Measurements from ENCODE around the gene RSAD1. TPM values are rescaled to one million over a fixed set of nuclear protein-coding genes. Genes with fewer than 3 reads are reported as not detected.

RSAD1 gene
- total RNA-seq, 2 experiments from 2014 or later, result 24.5 to 28.4 TPM

DNA sequence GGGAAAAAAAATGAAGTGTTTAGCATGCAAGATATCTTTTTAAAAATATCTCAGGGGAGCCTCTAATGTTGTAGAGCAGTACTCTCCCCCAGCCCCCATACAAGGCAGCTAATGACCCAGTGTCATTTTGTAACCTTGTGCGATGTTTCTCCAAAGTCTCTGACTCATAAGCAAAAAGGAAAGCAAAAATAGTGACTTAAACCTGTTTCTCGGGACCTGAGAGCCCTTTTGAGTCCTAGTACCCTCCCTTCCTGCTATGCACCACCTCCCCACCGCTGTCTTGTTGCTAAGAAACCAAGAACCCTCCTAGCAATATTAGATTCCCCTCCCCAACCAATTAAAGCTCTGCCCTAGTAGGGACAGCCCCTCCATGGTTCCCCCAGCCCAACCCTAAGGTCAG, 32.4 kb downstream of the RSAD1 start:
- peaks cover 9% of the 10 kb centered on the region for H3K36me3 Mint-ChIP-seq (ENCODE audit: low read depth)
- ChIA-PET CTCF (interaction anchor here (1.0 to 4.7 kb wide), 7 partner anchors 9 to 115 kb away, joined by 3 to 24 read pairs (median 5); partner anchors contain the start of genes LRRC59 and RSAD1), POLR2A (interaction anchor here (0.8 to 1.6 kb wide), 7 partner anchors 20 to 358 kb away, joined by 3 to 10 read pairs (median 3); partner anchors contain the start of gene RSAD1)
- no peaks in the 10 kb centered on the region for H3K9me3 Mint-ChIP-seq
- H3K4me3 Mint-ChIP-seq, result peak overlapping the region; percentile 44
- peak; percentile 74 for DNase-seq
- peak overlapping the region; percentile 81 for H3K27ac Mint-ChIP-seq
- H3K4me1 Mint-ChIP-seq, result peaks cover 43% of the 10 kb centered on the region
- no peaks in the 10 kb centered on the region for H3K27me3 Mint-ChIP-seq

DNA sequence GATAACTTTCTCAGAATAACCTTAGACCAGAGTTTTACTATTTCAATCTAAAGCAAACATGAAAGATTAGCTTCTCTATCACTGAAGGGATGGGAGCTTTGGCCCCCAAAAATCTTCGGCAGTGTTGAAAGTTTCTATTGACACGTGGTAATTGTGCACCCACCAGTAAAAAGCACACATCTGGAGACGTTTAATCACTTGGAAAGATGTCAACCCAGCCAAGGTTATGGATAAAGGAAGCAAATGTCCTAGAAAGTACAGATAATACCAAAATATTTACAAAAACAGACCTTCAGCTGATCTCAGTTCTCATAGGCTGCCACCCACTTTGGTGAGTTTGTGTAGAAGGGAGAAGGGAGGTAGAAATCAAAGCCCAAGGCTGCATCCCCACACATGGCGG, 34.8 kb downstream of the RSAD1 start:
- H3K27ac Mint-ChIP-seq, result no peak overlapping the region
- ChIA-PET CTCF (interaction anchor here (0.9 to 4.7 kb wide), 2 partner anchors 12 to 31 kb away, joined by 3 to 24 read pairs; no protein-coding TSS in a partner anchor), POLR2A (no interaction called here)
- peaks cover 8% of the 10 kb centered on the region for H3K36me3 Mint-ChIP-seq (ENCODE audit: low read depth)
- no peaks in the 10 kb centered on the region for H3K9me3 Mint-ChIP-seq
- no peak overlapping the region for H3K4me3 Mint-ChIP-seq
- H3K27me3 Mint-ChIP-seq, result no peaks in the 10 kb centered on the region
- peaks cover 48% of the 10 kb centered on the region for H3K4me1 Mint-ChIP-seq
- no peak for DNase-seq

DNA sequence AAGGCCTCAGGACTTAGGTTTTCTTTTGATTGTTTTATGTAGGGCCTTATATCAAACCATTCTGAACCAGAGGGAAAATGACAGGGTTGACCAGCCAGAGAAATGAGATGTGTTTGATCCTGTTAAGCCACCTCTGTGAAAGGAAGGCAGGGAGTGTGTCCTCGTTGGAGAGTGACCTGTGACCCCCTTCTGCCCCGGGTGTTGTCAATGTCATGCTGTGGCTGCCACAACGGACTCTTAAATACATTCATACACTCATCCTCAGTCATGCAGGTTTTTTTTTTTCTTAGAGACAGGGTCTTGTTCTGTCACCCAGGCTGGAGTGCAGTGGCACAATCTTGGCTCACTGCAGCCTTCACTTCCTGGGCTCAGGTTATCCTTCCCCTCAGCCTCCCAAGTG, 35.7 kb downstream of the RSAD1 start:
- Mint-ChIP-seq H3K4me1 (peaks cover 39% of the 10 kb centered on the region), H3K4me3 (no peak overlapping the region), H3K9me3 (no peaks in the 10 kb centered on the region), H3K36me3 (ENCODE audit: low read depth) (peaks cover 4% of the 10 kb centered on the region), H3K27me3 (no peaks in the 10 kb centered on the region), H3K27ac (no peak overlapping the region)
- ChIA-PET POLR2A (interaction anchor here (0.6 kb wide), 1 partner anchor 507 kb away, joined by 3 read pairs; no protein-coding TSS in a partner anchor), CTCF (no interaction called here)
- no peak for DNase-seq

DNA sequence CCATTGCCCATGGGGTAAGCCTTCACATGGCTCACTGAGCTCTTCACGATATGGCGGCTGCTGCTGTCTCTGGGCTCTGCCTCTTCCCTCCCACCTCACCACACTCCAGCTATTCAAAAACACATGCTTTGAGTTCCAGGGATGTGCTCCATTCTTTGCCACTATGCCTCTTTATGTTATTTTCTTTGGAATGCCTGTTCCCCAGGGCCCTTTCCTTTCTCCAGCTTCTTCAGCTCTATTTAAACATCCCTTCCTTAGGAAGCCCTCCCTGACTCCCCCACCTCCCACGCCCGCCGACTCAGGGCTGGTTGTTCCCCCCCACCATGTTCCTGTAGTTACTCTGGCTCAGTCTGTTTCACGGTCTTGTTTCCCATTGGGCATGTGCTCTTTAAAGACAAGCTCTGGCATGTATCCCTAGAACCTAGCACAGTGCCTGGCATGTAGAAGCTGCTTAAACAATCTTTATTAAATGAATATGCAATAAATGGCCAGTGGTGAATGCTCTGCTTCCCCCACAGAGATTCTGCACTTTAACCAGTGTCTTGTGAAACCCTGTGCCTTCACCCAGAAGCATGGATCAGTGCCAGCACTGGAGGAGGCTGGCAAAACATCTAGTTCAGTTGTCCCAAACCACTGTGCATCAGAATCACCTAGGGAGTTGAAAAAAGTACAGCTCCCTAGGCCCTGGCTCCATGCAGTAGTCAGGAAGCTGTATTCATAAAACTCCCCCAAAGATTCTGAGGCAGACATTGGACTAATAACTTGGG, 36.5 kb downstream of the RSAD1 start:
- Mint-ChIP-seq H3K27ac (no peak overlapping the region), H3K36me3 (ENCODE audit: low read depth) (no peaks in the 10 kb centered on the region), H3K27me3 (no peaks in the 10 kb centered on the region), H3K9me3 (no peaks in the 10 kb centered on the region), H3K4me1 (peaks cover 32% of the 10 kb centered on the region), H3K4me3 (no peak overlapping the region)
- POLR2A ChIA-PET, result interaction anchor here (0.6 to 1.2 kb wide), 2 partner anchors 28 to 506 kb away, joined by 3 read pairs; no protein-coding TSS in a partner anchor
- DNase-seq, result no peak
- CTCF ChIA-PET, result no interaction called here

DNA sequence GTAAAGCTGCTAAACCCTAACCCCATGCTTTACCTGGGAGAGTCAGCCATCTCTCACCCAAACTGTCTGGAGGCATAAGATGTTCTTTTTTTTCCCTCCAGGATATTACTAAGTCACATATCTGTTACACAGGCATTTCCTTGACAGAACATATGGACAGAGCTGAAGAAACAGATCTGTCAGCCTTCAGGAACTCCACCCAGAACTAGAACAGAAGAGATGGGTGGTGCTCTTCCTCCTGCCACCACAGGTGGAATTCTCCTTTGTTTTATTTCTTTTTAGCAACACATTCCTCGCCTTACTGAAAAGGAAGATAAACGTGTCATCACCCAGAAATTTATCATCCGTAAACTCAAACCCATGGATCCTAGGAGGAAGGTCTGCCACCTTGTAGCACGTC, 38.4 kb downstream of the RSAD1 start:
- no peak overlapping the region for H3K4me3 Mint-ChIP-seq
- POLR2A ChIA-PET, result interaction anchor here (1.2 kb wide), 1 partner anchor 24 kb away, joined by 3 read pairs; no protein-coding TSS in a partner anchor
- CTCF ChIA-PET, result interaction anchor here (1.3 kb wide), 1 partner anchor 38 kb away, joined by 4 read pairs; the partner anchor contains the start of gene RSAD1
- peaks cover 16% of the 10 kb centered on the region for H3K4me1 Mint-ChIP-seq
- no peaks in the 10 kb centered on the region for H3K27me3 Mint-ChIP-seq
- no peaks in the 10 kb centered on the region for H3K36me3 Mint-ChIP-seq (ENCODE audit: low read depth)
- no peak for DNase-seq
- no peaks in the 10 kb centered on the region for H3K9me3 Mint-ChIP-seq
- no peak overlapping the region for H3K27ac Mint-ChIP-seq

DNA sequence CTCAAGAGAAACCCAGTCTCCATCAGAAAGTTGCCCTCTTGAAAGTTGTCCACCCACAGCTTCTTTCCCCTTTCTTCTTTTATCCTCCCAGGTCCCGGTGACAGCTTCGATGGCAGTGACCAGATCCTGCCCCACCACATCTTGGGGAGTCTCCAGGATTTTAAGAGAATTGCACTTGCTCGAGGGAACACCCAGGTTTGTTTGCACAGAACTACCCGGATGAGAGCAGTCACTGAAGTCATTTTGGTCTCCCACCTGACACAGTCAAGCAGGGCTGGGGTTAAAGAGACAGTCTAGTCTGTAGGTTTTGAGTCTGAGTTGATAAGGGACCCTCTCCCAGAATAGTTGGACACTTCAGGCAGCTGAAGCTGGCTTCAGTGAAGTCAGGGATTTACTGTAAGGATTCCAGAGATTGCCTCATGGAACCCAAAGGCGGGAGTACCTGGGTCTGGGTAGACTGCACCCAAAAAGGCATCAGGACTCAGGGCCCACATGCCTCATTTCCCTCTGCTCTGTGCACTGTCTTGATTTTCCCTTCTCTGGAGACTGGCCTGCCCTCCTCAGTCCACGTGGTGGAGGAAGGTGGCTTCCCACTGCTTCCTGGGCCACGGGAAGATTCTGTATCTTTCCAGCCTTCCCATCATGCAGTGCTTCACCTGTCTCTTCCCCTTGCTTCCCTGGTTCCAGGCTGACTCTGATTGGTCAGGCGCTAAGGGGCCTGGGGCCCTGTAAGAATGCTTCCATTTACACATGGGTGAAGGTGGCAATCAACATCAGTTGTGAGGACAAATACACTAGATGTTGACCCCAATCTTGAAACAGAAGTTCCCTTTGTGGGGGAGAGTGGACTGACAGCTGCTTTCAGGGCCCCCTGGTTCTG, 39.1 kb downstream of the RSAD1 start:
- no peak overlapping the region for H3K27ac Mint-ChIP-seq
- ChIA-PET CTCF (no interaction called here), POLR2A (interaction anchor here (1.2 kb wide), 1 partner anchor 24 kb away, joined by 3 read pairs; no protein-coding TSS in a partner anchor)
- H3K27me3 Mint-ChIP-seq, result no peaks in the 10 kb centered on the region
- no peak for DNase-seq
- no peak overlapping the region for H3K4me3 Mint-ChIP-seq
- H3K36me3 Mint-ChIP-seq (ENCODE audit: low read depth), result no peaks in the 10 kb centered on the region
- H3K9me3 Mint-ChIP-seq, result no peaks in the 10 kb centered on the region
- peaks cover 12% of the 10 kb centered on the region for H3K4me1 Mint-ChIP-seq

DNA sequence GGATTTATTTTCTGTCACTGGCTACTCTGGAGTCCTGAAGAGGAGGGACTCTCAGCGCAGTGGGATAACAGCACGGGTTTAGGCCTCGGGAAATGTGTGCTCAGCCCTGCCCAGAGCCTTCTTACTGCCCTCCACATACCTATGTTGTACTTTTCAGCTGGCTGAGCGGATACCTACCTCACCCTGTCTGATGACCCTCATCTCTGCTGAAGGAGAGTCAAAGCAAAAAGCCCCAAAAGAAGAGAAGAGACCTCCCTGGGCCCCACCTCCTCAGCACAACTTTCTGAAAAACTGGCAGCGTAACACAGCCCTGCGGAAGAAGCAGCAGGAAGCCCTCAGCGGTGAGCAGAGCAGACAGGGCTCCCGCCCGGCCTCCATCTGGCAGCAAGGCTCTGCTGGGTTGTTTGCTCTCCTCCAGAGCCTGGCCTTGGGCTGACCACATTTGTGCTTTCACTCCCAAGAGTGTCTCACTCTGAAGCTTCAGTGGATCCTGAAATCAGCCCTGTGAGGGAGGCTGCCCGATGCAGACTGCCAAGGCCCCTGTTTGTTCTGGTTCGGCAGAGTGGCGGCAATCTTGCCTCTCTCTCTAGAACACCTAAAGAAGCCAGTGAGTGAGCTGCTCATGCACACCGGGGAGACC, 39.8 kb downstream of the RSAD1 start:
- Mint-ChIP-seq H3K27me3 (no peaks in the 10 kb centered on the region), H3K27ac (no peak overlapping the region), H3K9me3 (no peaks in the 10 kb centered on the region), H3K4me3 (no peak overlapping the region), H3K4me1 (peaks cover 12% of the 10 kb centered on the region), H3K36me3 (ENCODE audit: low read depth) (no peaks in the 10 kb centered on the region)
- DNase-seq, result no peak
- CTCF ChIA-PET, result interaction anchor here (1.0 kb wide), 1 partner anchor 24 kb away, joined by 4 read pairs; no protein-coding TSS in a partner anchor
- POLR2A ChIA-PET, result interaction anchor here (1.5 kb wide), 1 partner anchor 11 kb away, joined by 3 read pairs; no protein-coding TSS in a partner anchor

DNA sequence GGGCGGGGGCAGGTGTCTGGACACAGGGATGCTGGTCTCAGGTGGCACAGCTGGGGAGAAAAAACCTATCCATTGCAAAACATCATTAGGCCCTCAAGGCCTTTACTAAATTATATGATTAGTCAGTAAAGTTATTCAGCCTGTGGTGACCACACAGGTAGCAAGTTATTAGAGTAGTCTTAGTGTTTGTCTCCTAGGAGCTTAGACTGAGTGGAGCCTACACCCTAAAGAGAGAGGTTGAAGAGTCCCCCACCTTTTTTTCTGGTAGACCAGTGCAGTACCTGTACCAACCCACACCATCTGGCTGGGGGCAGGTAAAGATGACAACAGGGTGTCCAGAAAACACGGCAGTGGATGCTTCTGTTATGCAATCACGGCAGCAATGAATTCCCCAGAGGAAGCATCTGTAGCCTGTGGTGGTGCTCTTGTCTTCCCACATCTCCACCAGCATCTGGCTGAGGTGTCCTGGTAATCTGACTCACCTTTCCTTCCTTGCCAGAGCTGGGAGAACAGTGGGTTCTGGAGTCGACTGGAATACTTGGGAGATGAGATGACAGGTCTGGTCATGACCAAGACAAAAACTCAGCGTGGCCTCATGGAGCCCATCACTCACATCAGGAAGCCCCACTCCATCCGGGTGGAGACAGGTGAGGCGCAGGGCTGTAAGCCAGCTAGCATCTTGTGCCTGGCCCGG, 40.6 kb downstream of the RSAD1 start:
- Mint-ChIP-seq H3K27ac (no peak overlapping the region), H3K4me1 (peaks cover 12% of the 10 kb centered on the region), H3K27me3 (no peaks in the 10 kb centered on the region), H3K4me3 (no peak overlapping the region), H3K9me3 (no peaks in the 10 kb centered on the region), H3K36me3 (ENCODE audit: low read depth) (no peaks in the 10 kb centered on the region)
- ChIA-PET CTCF (interaction anchor here (1.0 kb wide), 1 partner anchor 23 kb away, joined by 4 read pairs; no protein-coding TSS in a partner anchor), POLR2A (interaction anchor here (1.5 kb wide), 1 partner anchor 12 kb away, joined by 3 read pairs; no protein-coding TSS in a partner anchor)
- DNase-seq, result no peak

DNA sequence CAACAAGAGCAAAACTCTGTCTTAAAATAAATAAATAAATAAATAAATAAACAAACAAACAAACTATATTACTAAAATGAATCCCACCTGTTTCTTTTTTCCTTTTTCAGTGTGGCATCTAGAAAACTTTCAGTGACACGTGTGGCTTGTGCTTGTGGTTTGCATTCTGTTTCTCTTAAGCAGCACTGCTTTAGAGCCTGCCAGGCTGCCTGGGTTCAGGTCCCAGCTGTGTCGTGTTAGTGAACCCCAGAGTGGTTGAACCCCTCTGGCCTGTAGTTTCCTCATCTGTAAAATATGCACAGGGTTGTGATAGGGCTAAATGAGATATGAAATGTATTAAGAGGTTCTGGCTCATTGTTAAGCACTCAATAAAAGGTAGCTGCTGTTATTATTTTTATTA, 41.8 kb downstream of the RSAD1 start:
- CTCF ChIA-PET, result interaction anchor here (1.6 kb wide), 1 partner anchor 19 kb away, joined by 4 read pairs; no protein-coding TSS in a partner anchor

DNA sequence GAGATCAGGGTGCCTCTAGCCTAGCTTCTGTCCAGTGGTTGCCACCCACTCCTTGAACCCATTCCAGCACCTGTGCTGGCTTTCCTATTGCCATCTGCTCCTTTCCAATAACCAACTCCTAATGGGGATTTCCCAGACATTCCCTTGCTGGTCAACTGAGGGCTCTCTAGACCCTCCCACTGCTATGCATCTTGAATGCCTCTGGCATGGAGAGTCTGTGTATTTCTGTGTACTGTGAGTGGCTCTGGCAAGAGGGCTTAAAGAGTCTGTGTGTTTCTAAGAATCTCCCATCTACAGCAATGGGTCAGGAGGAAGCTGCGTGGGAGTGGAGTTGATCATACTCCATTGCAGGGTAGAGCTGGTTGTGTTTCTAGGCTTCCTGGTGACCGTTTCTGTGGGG, 42.9 kb downstream of the RSAD1 start:
- Mint-ChIP-seq H3K9me3 (no peaks in the 10 kb centered on the region), H3K36me3 (ENCODE audit: low read depth) (no peaks in the 10 kb centered on the region), H3K4me3 (no peak overlapping the region), H3K27ac (no peak overlapping the region), H3K27me3 (no peaks in the 10 kb centered on the region), H3K4me1 (peaks cover 10% of the 10 kb centered on the region)
- ChIA-PET POLR2A (no interaction called here), CTCF (interaction anchor here (0.8 kb wide), 1 partner anchor 261 kb away, joined by 5 read pairs; no protein-coding TSS in a partner anchor)
- DNase-seq, result no peak

More for the DNA sequence above, 41.8 kb downstream of the RSAD1 start:
- Mint-ChIP-seq H3K4me3 (no peak overlapping the region), H3K36me3 (ENCODE audit: low read depth) (no peaks in the 10 kb centered on the region), H3K4me1 (peaks cover 12% of the 10 kb centered on the region), H3K27ac (no peak overlapping the region), H3K27me3 (no peaks in the 10 kb centered on the region), H3K9me3 (no peaks in the 10 kb centered on the region)
- DNase-seq, result no peak
- POLR2A ChIA-PET, result interaction anchor here (1.6 kb wide), 1 partner anchor 11 kb away, joined by 4 read pairs; no protein-coding TSS in a partner anchor

DNA sequence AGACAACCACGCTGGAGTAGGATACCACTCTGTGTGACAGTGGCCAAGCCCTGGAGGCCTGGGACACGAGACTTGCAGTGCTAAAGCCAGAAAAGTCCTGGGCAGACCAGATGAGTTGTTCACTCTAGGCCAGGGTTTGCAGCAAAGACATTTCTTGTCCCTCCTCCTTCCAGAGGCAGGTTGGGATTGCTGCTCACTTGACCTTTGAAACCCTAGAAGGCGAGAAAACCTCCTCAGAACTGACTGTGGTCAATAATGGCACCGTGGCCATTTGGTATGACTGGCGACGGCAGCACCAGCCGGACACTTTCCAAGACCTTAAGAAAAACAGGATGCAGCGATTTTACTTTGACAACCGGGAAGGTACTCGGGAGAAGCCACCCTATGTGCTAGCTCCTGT, 44.1 kb downstream of the RSAD1 start:
- Mint-ChIP-seq H3K9me3 (no peaks in the 10 kb centered on the region), H3K27me3 (no peaks in the 10 kb centered on the region)

DNA sequence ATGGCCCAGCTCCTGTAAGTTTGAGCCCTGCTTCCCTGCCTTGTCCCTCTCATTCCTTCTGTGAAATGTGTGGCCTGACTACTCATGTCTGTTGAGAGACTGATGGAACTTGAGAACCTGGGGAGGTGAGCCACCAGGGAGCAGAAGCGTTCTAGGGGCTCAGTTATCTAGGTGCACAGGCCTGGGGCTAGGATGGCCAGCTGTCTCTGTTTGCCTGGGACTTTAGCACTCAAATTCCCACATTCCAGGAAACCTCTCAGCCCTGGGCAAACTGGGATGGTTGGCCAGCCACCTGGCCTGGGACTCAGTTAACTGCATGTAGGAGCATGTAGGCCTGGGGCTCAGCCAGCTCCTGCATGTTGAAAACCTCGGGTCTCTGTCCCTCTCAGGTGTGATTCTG, 44.5 kb downstream of the RSAD1 start:
- POLR2A ChIA-PET, result no interaction called here
- Mint-ChIP-seq H3K9me3 (no peaks in the 10 kb centered on the region), H3K4me3 (no peak overlapping the region), H3K36me3 (ENCODE audit: low read depth) (no peaks in the 10 kb centered on the region), H3K4me1 (no peaks in the 10 kb centered on the region), H3K27me3 (no peaks in the 10 kb centered on the region), H3K27ac (no peak overlapping the region)
- DNase-seq, result no peak
- CTCF ChIA-PET, result no interaction called here

More for the DNA sequence above, 44.1 kb downstream of the RSAD1 start:
- no peak for DNase-seq
- no peaks in the 10 kb centered on the region for H3K4me1 Mint-ChIP-seq
- POLR2A ChIA-PET, result no interaction called here
- H3K27ac Mint-ChIP-seq, result no peak overlapping the region
- CTCF ChIA-PET, result no interaction called here
- no peaks in the 10 kb centered on the region for H3K36me3 Mint-ChIP-seq (ENCODE audit: low read depth)
- no peak overlapping the region for H3K4me3 Mint-ChIP-seq
